ENCODE measurements around the gene DEPDC1B.
"Not testable (repeated sequence)": the region's sequence is repeated elsewhere in the genome, so short reads cannot be mapped to it uniquely, and the experiment has no call there.

Gene DEPDC1B

GRCh38 chr5:60587312-60587711 is 112.7 kb downstream of the DEPDC1B start:
- H3K36me3 ChIP-seq (replicated peaks in 1 of 2; ENCODE audit: control insufficient read depth in 2 of 2, insufficient read depth in 2 of 2, low read length in 2 of 2); H3K27me3 ChIP-seq (ENCODE audit: control insufficient read depth in 3 of 3, insufficient read depth in 3 of 3, low read depth in 1 of 3, low read length in 3 of 3); H4K8ac ChIP-seq (ENCODE audit: low read depth, low read length); H3K23ac ChIP-seq (ENCODE audit: low read depth, low read length, poor library complexity); H2BK15ac ChIP-seq (ENCODE audit: low read length); DNase-seq (ENCODE audit: low spot score); H3K4me1 ChIP-seq (ENCODE audit: control insufficient read depth in 2 of 2, insufficient read depth in 1 of 2, low read depth in 1 of 2, low read length in 2 of 2); H2AK5ac ChIP-seq (ENCODE audit: low read depth, low read length); H3K4ac ChIP-seq (ENCODE audit: low read length); H2BK120ac ChIP-seq (ENCODE audit: low read depth, low read length); H3K9ac ChIP-seq (ENCODE audit: low read depth, low read length, poor library complexity); H3K79me1 ChIP-seq (ENCODE audit: low read depth, low read length); H4K91ac ChIP-seq (ENCODE audit: low read depth, low read length, poor library complexity); H3K4me2 ChIP-seq (ENCODE audit: insufficient read depth, low read length, poor library complexity, severe bottlenecking); H3K9me3 ChIP-seq (replicated peaks in 1 of 2; ENCODE audit: control insufficient read depth in 2 of 2, insufficient read depth in 1 of 2, low read depth in 1 of 2, low read length in 2 of 2); H2BK5ac ChIP-seq (ENCODE audit: low read length); H2AFZ ChIP-seq (ENCODE audit: low read length); H2BK12ac ChIP-seq (ENCODE audit: low read length); H3K27ac ChIP-seq (replicated peaks; ENCODE audit: low read length); H3K18ac ChIP-seq (ENCODE audit: low read length); H3K4me3 ChIP-seq (ENCODE audit: low read length in 2 of 2); H3K14ac ChIP-seq (ENCODE audit: low read length): not testable (repeated sequence)
- WGBS, 2 donors (ENCODE audit: extremely low coverage in 2 of 2, insufficient read length in 2 of 2, insufficient replicate concordance in 1 of 2), result no CpG with 5 or more reads among the region's 6 CpGs

GRCh38 chr5:60586307-60586901 is 113.6 kb downstream of the DEPDC1B start:
- no peak overlapping the region for H2BK120ac ChIP-seq (ENCODE audit: low read depth, low read length)
- H3K27ac ChIP-seq (replicated peaks; ENCODE audit: low read length), result no peak overlapping the region
- no peak overlapping the region for H4K8ac ChIP-seq (ENCODE audit: low read depth, low read length)
- H3K4me2 ChIP-seq (ENCODE audit: insufficient read depth, low read length, poor library complexity, severe bottlenecking), result no peak overlapping the region
- no peaks in the 10 kb centered on the region for H3K4me1 ChIP-seq (ENCODE audit: control insufficient read depth in 2 of 2, insufficient read depth in 1 of 2, low read depth in 1 of 2, low read length in 2 of 2)
- H3K4ac ChIP-seq (ENCODE audit: low read length), result no peak overlapping the region
- H2AFZ ChIP-seq (ENCODE audit: low read length), result no peak overlapping the region
- no peak overlapping the region for H3K14ac ChIP-seq (ENCODE audit: low read length)
- H2AK5ac ChIP-seq (ENCODE audit: low read depth, low read length), result no peak overlapping the region
- H3K23ac ChIP-seq (ENCODE audit: low read depth, low read length, poor library complexity), result no peak overlapping the region
- no peak overlapping the region for H2BK12ac ChIP-seq (ENCODE audit: low read length)
- H4K91ac ChIP-seq (ENCODE audit: low read depth, low read length, poor library complexity), result no peak overlapping the region
- no peak for DNase-seq (ENCODE audit: low spot score)
- no peak overlapping the region for H3K9ac ChIP-seq (ENCODE audit: low read depth, low read length, poor library complexity)
- peaks cover 0 to 10% of the 10 kb centered on the region in 2 donors for H3K36me3 ChIP-seq (replicated peaks in 1 of 2; ENCODE audit: control insufficient read depth in 2 of 2, insufficient read depth in 2 of 2, low read length in 2 of 2)
- H3K9me3 ChIP-seq (replicated peaks in 1 of 2; ENCODE audit: control insufficient read depth in 2 of 2, insufficient read depth in 1 of 2, low read depth in 1 of 2, low read length in 2 of 2), result no peaks in the 10 kb centered on the region
- no CpG with 5 or more reads among the region's 1 CpG for WGBS, 2 donors (ENCODE audit: extremely low coverage in 2 of 2, insufficient read length in 2 of 2, insufficient replicate concordance in 1 of 2)
- H3K27me3 ChIP-seq (ENCODE audit: control insufficient read depth in 3 of 3, insufficient read depth in 3 of 3, low read depth in 1 of 3, low read length in 3 of 3), result no peaks in the 10 kb centered on the region
- H3K18ac ChIP-seq (ENCODE audit: low read length), result no peak overlapping the region
- H3K79me1 ChIP-seq (ENCODE audit: low read depth, low read length), result no peaks in the 10 kb centered on the region
- H3K4me3 ChIP-seq (ENCODE audit: low read length in 2 of 2), result no peak overlapping the region
- no peak overlapping the region for H2BK15ac ChIP-seq (ENCODE audit: low read length)
- H2BK5ac ChIP-seq (ENCODE audit: low read length), result no peak overlapping the region

- Histone ChIP-seq H3K4ac (ENCODE audit: low read length) (no peak overlapping the region), H2AK5ac (ENCODE audit: low read depth, low read length) (no peak overlapping the region), H2BK15ac (ENCODE audit: low read length) (no peak overlapping the region), H2BK120ac (ENCODE audit: low read depth, low read length) (no peak overlapping the region), H3K23ac (ENCODE audit: low read depth, low read length, poor library complexity) (no peak overlapping the region), H4K91ac (ENCODE audit: low read depth, low read length, poor library complexity) (no peak overlapping the region), H2BK5ac (ENCODE audit: low read length) (no peak overlapping the region), H3K79me1 (ENCODE audit: low read depth, low read length) (no peaks in the 10 kb centered on the region), H3K4me3 (ENCODE audit: low read length in 2 of 2) (no peak overlapping the region), H3K14ac (ENCODE audit: low read length) (no peak overlapping the region), H3K4me2 (ENCODE audit: insufficient read depth, low read length, poor library complexity, severe bottlenecking) (no peak overlapping the region), H3K18ac (ENCODE audit: low read length) (no peak overlapping the region), H2AFZ (ENCODE audit: low read length) (no peak overlapping the region), H3K27me3 (ENCODE audit: control insufficient read depth in 3 of 3, insufficient read depth in 3 of 3, low read depth in 1 of 3, low read length in 3 of 3) (no peaks in the 10 kb centered on the region), H4K8ac (ENCODE audit: low read depth, low read length) (no peak overlapping the region), H3K9me3 (replicated peaks in 1 of 2; ENCODE audit: control insufficient read depth in 2 of 2, insufficient read depth in 1 of 2, low read depth in 1 of 2, low read length in 2 of 2) (no peaks in the 10 kb centered on the region), H2BK12ac (ENCODE audit: low read length) (no peak overlapping the region), H3K4me1 (ENCODE audit: control insufficient read depth in 2 of 2, insufficient read depth in 1 of 2, low read depth in 1 of 2, low read length in 2 of 2) (no peaks in the 10 kb centered on the region), H3K9ac (ENCODE audit: low read depth, low read length, poor library complexity) (no peak overlapping the region), H3K36me3 (replicated peaks in 1 of 2; ENCODE audit: control insufficient read depth in 2 of 2, insufficient read depth in 2 of 2, low read length in 2 of 2) (peaks cover 0 to 10% of the 10 kb centered on the region in 2 donors), H3K27ac (replicated peaks; ENCODE audit: low read length) (no peak overlapping the region)
- no peak for DNase-seq (ENCODE audit: low spot score)
- WGBS, 2 donors (ENCODE audit: extremely low coverage in 2 of 2, insufficient read length in 2 of 2, insufficient replicate concordance in 1 of 2), result no CpG with 5 or more reads among the region's 5 CpGs
These were observed 114.3 kb downstream of the DEPDC1B start for GRCh38 chr5:60585618-60586017.

- no CpG with 5 or more reads among the region's 2 CpGs for WGBS, 2 donors (ENCODE audit: extremely low coverage in 2 of 2, insufficient read length in 2 of 2, insufficient replicate concordance in 1 of 2)
- H2BK12ac ChIP-seq (ENCODE audit: low read length), result no peak overlapping the region
- no peaks in the 10 kb centered on the region for H3K4me1 ChIP-seq (ENCODE audit: control insufficient read depth in 2 of 2, insufficient read depth in 1 of 2, low read depth in 1 of 2, low read length in 2 of 2)
- H2AFZ ChIP-seq (ENCODE audit: low read length), result no peak overlapping the region
- H3K79me1 ChIP-seq (ENCODE audit: low read depth, low read length), result no peaks in the 10 kb centered on the region
- H3K9me3 ChIP-seq (replicated peaks in 1 of 2; ENCODE audit: control insufficient read depth in 2 of 2, insufficient read depth in 1 of 2, low read depth in 1 of 2, low read length in 2 of 2), result peaks cover 0 to 2% of the 10 kb centered on the region in 2 donors
- no peak overlapping the region for H2BK120ac ChIP-seq (ENCODE audit: low read depth, low read length)
- no peak overlapping the region for H3K18ac ChIP-seq (ENCODE audit: low read length)
- no peak overlapping the region for H3K23ac ChIP-seq (ENCODE audit: low read depth, low read length, poor library complexity)
- H3K27ac ChIP-seq (replicated peaks; ENCODE audit: low read length), result no peak overlapping the region
- no peak overlapping the region for H2BK5ac ChIP-seq (ENCODE audit: low read length)
- no peak overlapping the region for H4K8ac ChIP-seq (ENCODE audit: low read depth, low read length)
- no peak overlapping the region for H2BK15ac ChIP-seq (ENCODE audit: low read length)
- no peak for DNase-seq (ENCODE audit: low spot score)
- no peak overlapping the region for H3K4ac ChIP-seq (ENCODE audit: low read length)
- no peak overlapping the region for H3K9ac ChIP-seq (ENCODE audit: low read depth, low read length, poor library complexity)
- H3K4me3 ChIP-seq (ENCODE audit: low read length in 2 of 2), result no peak overlapping the region
- H2AK5ac ChIP-seq (ENCODE audit: low read depth, low read length), result no peak overlapping the region
- H3K4me2 ChIP-seq (ENCODE audit: insufficient read depth, low read length, poor library complexity, severe bottlenecking), result no peak overlapping the region
- peaks cover 2 to 4% of the 10 kb centered on the region in 2 donors for H3K36me3 ChIP-seq (replicated peaks in 1 of 2; ENCODE audit: control insufficient read depth in 2 of 2, insufficient read depth in 2 of 2, low read length in 2 of 2)
- H3K14ac ChIP-seq (ENCODE audit: low read length), result no peak overlapping the region
- H3K27me3 ChIP-seq (ENCODE audit: control insufficient read depth in 3 of 3, insufficient read depth in 3 of 3, low read depth in 1 of 3, low read length in 3 of 3), result no peaks in the 10 kb centered on the region
- H4K91ac ChIP-seq (ENCODE audit: low read depth, low read length, poor library complexity), result no peak overlapping the region
These were observed 115.7 kb downstream of the DEPDC1B start for GRCh38 chr5:60584304-60584703.

Measured in neuronal stem cell (in vitro differentiated cells).